ENCODE data around the gene CEACAM16. TPM values are rescaled to one million over a fixed set of nuclear protein-coding genes. Genes with fewer than 3 reads are reported as not detected.

The CEACAM16 gene
- total RNA-seq, 1 donor from 2014 or later: not detected

DNA sequence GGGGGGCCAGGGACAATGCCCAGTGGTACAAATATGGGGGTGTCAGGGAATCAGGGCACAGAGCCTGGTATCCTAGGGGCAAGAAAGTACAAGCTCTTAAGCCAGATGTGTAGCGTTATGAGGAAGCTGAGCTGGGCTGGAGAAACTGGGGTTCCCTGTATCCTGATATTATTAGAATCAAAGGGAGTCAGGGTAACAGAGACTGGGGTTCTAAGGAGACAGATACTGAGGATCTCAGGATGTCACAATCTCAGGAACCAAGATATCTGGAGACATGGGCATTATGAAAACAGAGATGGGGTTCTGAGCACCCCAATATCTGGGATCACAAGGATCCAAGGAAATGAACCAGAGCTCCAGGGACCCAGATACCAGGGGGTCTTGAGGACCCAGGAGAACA is 50.3 kb downstream of the CEACAM16 start:
- no peaks in the 10 kb centered on the region for H3K27me3 ChIP-seq

DNA sequence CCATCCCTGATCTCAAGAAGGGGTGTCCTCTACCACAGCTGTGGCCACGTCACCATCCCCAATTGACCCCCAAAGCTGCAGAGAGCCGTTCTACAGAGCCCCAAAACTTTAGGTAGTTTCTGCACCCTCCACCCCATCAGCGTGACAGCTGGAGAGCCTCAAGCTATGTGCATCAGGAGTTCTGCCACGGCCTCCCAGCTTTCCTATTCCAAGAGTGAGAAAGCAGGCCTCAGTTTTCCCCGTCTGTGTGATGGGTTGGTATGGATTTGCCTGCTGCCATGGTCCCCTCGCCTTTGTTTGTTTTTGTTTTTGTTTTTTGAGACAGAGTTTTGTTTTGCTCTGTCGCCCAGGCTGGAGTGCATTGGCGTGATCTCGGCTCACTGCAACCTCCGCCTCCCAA is 51.0 kb downstream of the CEACAM16 start:
- Histone ChIP-seq H3K9me3 (no peaks in the 10 kb centered on the region), H3K4me1 (peaks cover 77% of the 10 kb centered on the region)
- TF ChIP-seq POLR2AphosphoS5 (IDR thresholded peaks at IDR 0.05; ENCODE audit: insufficient read depth in 1 of 2, low read depth in 1 of 2) (no peak), POLR2A (IDR thresholded peaks at IDR 0.05) (no peak)
- TF ChIP-seq, protein P1, sequence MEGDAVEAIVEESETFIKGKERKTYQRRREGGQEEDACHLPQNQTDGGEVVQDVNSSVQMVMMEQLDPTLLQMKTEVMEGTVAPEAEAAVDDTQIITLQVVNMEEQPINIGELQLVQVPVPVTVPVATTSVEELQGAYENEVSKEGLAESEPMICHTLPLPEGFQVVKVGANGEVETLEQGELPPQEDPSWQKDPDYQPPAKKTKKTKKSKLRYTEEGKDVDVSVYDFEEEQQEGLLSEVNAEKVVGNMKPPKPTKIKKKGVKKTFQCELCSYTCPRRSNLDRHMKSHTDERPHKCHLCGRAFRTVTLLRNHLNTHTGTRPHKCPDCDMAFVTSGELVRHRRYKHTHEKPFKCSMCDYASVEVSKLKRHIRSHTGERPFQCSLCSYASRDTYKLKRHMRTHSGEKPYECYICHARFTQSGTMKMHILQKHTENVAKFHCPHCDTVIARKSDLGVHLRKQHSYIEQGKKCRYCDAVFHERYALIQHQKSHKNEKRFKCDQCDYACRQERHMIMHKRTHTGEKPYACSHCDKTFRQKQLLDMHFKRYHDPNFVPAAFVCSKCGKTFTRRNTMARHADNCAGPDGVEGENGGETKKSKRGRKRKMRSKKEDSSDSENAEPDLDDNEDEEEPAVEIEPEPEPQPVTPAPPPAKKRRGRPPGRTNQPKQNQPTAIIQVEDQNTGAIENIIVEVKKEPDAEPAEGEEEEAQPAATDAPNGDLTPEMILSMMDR (IDR thresholded peaks at IDR 0.05): no peak

More for the DNA sequence above, 50.3 kb downstream of the CEACAM16 start:
- TF ChIP-seq, protein P1 (IDR thresholded peaks at IDR 0.05): no peak
- TF ChIP-seq POLR2A (IDR thresholded peaks at IDR 0.05): no peak
- TF ChIP-seq POLR2AphosphoS5 (IDR thresholded peaks at IDR 0.05; ENCODE audit: insufficient read depth in 1 of 2, low read depth in 1 of 2): no peak
- no peak for DNase-seq (ENCODE audit: extremely low spot score in 2 of 2)
- Histone ChIP-seq H3K4me1 (peaks cover 78% of the 10 kb centered on the region), H3K4me3 (peak overlapping the region; percentile 63 to 87), H3K27ac (peak overlapping the region; percentile 93), H3K36me3 (peaks cover 0 to 6% of the 10 kb centered on the region in 2 donors), H3K9me3 (no peaks in the 10 kb centered on the region)
- intact Hi-C loops (cut with DNase I): no loop called here

DNA sequence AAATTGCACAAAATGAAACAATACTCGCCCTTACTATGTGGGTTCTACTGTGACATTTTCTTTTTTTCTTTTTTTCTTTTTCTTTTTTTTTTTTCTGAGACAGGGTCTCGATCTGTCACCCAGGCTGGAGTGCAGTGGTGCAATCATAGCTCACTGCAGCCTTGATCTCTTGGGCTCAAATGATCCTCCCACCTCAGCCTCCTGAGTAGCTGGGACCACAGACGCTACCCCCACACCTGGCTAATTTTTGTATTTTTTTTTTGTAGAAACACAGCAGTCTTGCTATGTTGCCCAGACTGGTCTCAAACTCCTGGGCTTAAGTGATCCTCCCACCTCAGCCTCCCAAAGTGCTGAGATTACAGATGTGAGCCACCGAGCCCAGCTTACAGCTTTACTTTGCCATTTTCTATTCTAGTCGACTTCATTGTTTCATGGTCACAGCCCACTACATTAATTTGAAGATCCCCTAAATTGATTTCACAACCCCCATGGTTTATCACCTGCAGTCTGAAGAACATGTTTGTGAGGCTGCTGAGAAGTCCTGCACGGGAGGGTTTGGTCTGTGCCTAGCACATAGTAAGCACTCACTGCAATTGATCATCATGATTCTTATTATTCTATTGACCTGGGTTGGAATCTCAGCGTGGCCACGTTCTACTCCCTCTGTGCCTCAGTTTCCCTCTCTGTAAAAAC is 53.3 kb downstream of the CEACAM16 start:
- intact Hi-C loops (cut with DNase I): no loop called here
- peak overlapping the region in 1 of 2 donors; percentile 43 for H3K4me3 ChIP-seq
- TF ChIP-seq POLR2A (IDR thresholded peaks at IDR 0.05) (no peak), POLR2AphosphoS5 (IDR thresholded peaks at IDR 0.05; ENCODE audit: insufficient read depth in 1 of 2, low read depth in 1 of 2) (no peak)
- TF ChIP-seq, protein P1 (IDR thresholded peaks at IDR 0.05): no peak

More for the DNA sequence above, 51.0 kb downstream of the CEACAM16 start:
- Histone ChIP-seq H3K36me3 (peaks cover 0 to 6% of the 10 kb centered on the region in 2 donors), H3K27me3 (no peaks in the 10 kb centered on the region), H3K27ac (peak overlapping the region; percentile 93), H3K4me3 (peak overlapping the region; percentile 63 to 87)
- no peak for DNase-seq (ENCODE audit: extremely low spot score in 2 of 2)
- intact Hi-C loops (cut with DNase I): no loop called here

GRCh38 chr19:44752816-44753625 is 54.1 kb downstream of the CEACAM16 start:
- Histone ChIP-seq H3K27ac (peak overlapping the region; percentile 92), H3K27me3 (no peaks in the 10 kb centered on the region), H3K4me3 (peak overlapping the region; percentile 43 to 52), H3K9me3 (no peaks in the 10 kb centered on the region), H3K36me3 (peaks cover 0 to 16% of the 10 kb centered on the region in 2 donors), H3K4me1 (peaks cover 84% of the 10 kb centered on the region)
- intact Hi-C loops (cut with DNase I): no loop called here
- TF ChIP-seq POLR2AphosphoS5 (IDR thresholded peaks at IDR 0.05; ENCODE audit: insufficient read depth in 1 of 2, low read depth in 1 of 2) (peak in 1 of 2 donors; percentile 82), POLR2A (IDR thresholded peaks at IDR 0.05) (peak in 1 of 2 donors; percentile 17)
- TF ChIP-seq, protein P1 (IDR thresholded peaks at IDR 0.05): no peak
- no peak for DNase-seq (ENCODE audit: extremely low spot score in 2 of 2)

More for the DNA sequence above, 53.3 kb downstream of the CEACAM16 start:
- H3K36me3 ChIP-seq: peaks cover 0 to 10% of the 10 kb centered on the region in 2 donors
- H3K4me1 ChIP-seq: peaks cover 80% of the 10 kb centered on the region
- no peaks in the 10 kb centered on the region for H3K27me3 ChIP-seq
- H3K27ac ChIP-seq: peak overlapping the region; percentile 92
- no peaks in the 10 kb centered on the region for H3K9me3 ChIP-seq
- DNase-seq (ENCODE audit: extremely low spot score in 2 of 2): no peak

Data from vagina (tissue), 2 donors.